ENCODE measurements around the gene MUC6. TPM values are rescaled to one million over a fixed set of nuclear protein-coding genes. Genes with fewer than 3 reads are reported as not detected.

Gene MUC6
- total and polyA plus RNA-seq, 2 of the 8 experiments (the other 6 are each of a cell fraction or from before 2014, with no cell fraction given), result not detected

GRCh38 chr11:1082728-1083620, 46.5 kb upstream of the MUC6 start:
- no peak overlapping the region for H2BK5ac ChIP-seq (ENCODE audit: low read depth, low read length)
- no peak overlapping the region for H3K4me2 ChIP-seq (ENCODE audit: insufficient read depth in 1 of 2, low read depth in 2 of 2, low read length in 2 of 2)
- H3K36me3 ChIP-seq (ENCODE audit: control insufficient read depth in 2 of 4, insufficient read depth in 4 of 4, low read length in 3 of 4), result no peaks in the 10 kb centered on the region
- H3K23me2 ChIP-seq (ENCODE audit: low read depth, low read length), result no peaks in the 10 kb centered on the region
- no peaks in the 10 kb centered on the region for H4K20me1 ChIP-seq (replicated peaks in 1 of 2; ENCODE audit: control insufficient read depth in 1 of 2, insufficient read depth in 2 of 2, low read length in 2 of 2)
- no peaks in the 10 kb centered on the region for H3K4me1 ChIP-seq (replicated peaks in 1 of 4; ENCODE audit: control insufficient read depth in 3 of 4, insufficient read depth in 4 of 4, low read length in 3 of 4)
- H3K56ac ChIP-seq (replicated peaks; ENCODE audit: insufficient read length, low read depth, low read length), result no peak overlapping the region
- no peak overlapping the region for H2AK5ac ChIP-seq (ENCODE audit: low read depth, low read length)
- no peaks in the 10 kb centered on the region for H3K79me2 ChIP-seq (ENCODE audit: control insufficient read depth in 1 of 2, insufficient read depth in 2 of 2, low read length in 2 of 2)
- 78% methylated on average over 27 of the region's 33 CpGs; no CpG with 5 or more reads in 1 of the 2 experiments for WGBS, 2 experiments (ENCODE audit: extremely low coverage in 1 of 2, insufficient coverage in 1 of 2, insufficient read length in 1 of 2, insufficient replicate concordance in 2 of 2, low coverage in 1 of 2, low lambda C conversion rate in 2 of 2, missing lambda C conversion rate in 1 of 2)
- H3K14ac ChIP-seq (ENCODE audit: insufficient read length), result no peak overlapping the region
- H2AFZ ChIP-seq (ENCODE audit: low read length), result no peak overlapping the region
- no peaks in the 10 kb centered on the region for H3K27me3 ChIP-seq (replicated peaks in 1 of 4; ENCODE audit: control insufficient read depth in 3 of 4, extremely low read depth in 1 of 4, insufficient read depth in 3 of 4, low read length in 3 of 4)
- no peak overlapping the region for H3K27ac ChIP-seq (ENCODE audit: low read depth, low read length)
- no peak overlapping the region for H3K23ac ChIP-seq (ENCODE audit: insufficient read length)
- no peaks in the 10 kb centered on the region for H3K79me1 ChIP-seq (ENCODE audit: low read depth, low read length)
- ChIA-PET CTCF (ENCODE audit: partially characterized antibody) (no interaction called here), POLR2A (ENCODE audit: partially characterized antibody) (no interaction called here)
- no peak overlapping the region for H3K9ac ChIP-seq (replicated peaks in 1 of 4; ENCODE audit: extremely low read depth in 1 of 4, low read depth in 3 of 4, low read length in 3 of 4)
- no peak overlapping the region for H3K4ac ChIP-seq (replicated peaks; ENCODE audit: insufficient read length, low read depth, low read length)
- H4K5ac ChIP-seq (ENCODE audit: insufficient read length, low read depth, low read length), result no peak overlapping the region
- no peak overlapping the region for H2BK120ac ChIP-seq (replicated peaks; ENCODE audit: low read depth, low read length)
- H3K9me3 ChIP-seq (ENCODE audit: insufficient read depth in 2 of 2, low read depth in 1 of 2, low read length in 1 of 2), result peaks cover 0 to 7% of the 10 kb centered on the region in 2 experiments; a peak in 1 of 4 replicates
- 0 out of 2 replicates have a peak overlapping the region, but pooled peaks have one; percentile 51 for H4K8ac ChIP-seq (ENCODE audit: extremely low read depth, insufficient read depth, low read length)
- H4K91ac ChIP-seq (replicated peaks; ENCODE audit: insufficient read length, low read length), result no peak overlapping the region
- no peak overlapping the region for H3K4me3 ChIP-seq (ENCODE audit: extremely low read depth in 1 of 4, insufficient read depth in 2 of 4, low read depth in 3 of 4, low read length in 4 of 4)
- H3K18ac ChIP-seq (ENCODE audit: extremely low read depth, low read length), result no peak overlapping the region
- H2BK20ac ChIP-seq (ENCODE audit: low read length), result no peak overlapping the region
- H2BK15ac ChIP-seq (ENCODE audit: low read length), result no peak overlapping the region
- DNase-seq (ENCODE audit: low read depth in 1 of 2, low spot score in 2 of 2) (no peak), FAIRE-seq (no peak)
- H2BK12ac ChIP-seq (ENCODE audit: low read depth, low read length), result no peak overlapping the region
- TF ChIP-seq SIRT6 (IDR thresholded peaks at IDR 0.05; ENCODE audit: low read length), result no peak
- no peak for TF ChIP-seq BRCA1 (IDR thresholded peaks at IDR 0.05; ENCODE audit: low read depth, low read length)
- no peak for TF ChIP-seq JUND (IDR thresholded peaks at IDR 0.05; ENCODE audit: low read length)
- TF ChIP-seq SAP30 (IDR thresholded peaks at IDR 0.05; ENCODE audit: insufficient read depth, insufficient replicate concordance, low read length), result no peak
- no peak for TF ChIP-seq KDM5A (IDR thresholded peaks at IDR 0.05; ENCODE audit: low read length)
- no peak for TF ChIP-seq TEAD4 (IDR thresholded peaks at IDR 0.05; ENCODE audit: low read depth, low read length)
- TF ChIP-seq CBX8 (IDR thresholded peaks at IDR 0.05; ENCODE audit: borderline replicate concordance, low read depth, low read length), result no peak
- no peak for TF ChIP-seq HDAC2 (IDR thresholded peaks at IDR 0.05; ENCODE audit: borderline replicate concordance in 1 of 2, low read depth in 2 of 2, low read length in 2 of 2)
- TF ChIP-seq NANOG (IDR thresholded peaks at IDR 0.05; ENCODE audit: insufficient read depth, low read depth, low read length, poor library complexity, severe bottlenecking), result no peak
- TF ChIP-seq EP300 (IDR thresholded peaks at IDR 0.05; ENCODE audit: borderline replicate concordance in 1 of 2, low read depth in 2 of 2, low read length in 2 of 2), result no peak
- no peak for TF ChIP-seq CHD1 (IDR thresholded peaks at IDR 0.05; ENCODE audit: low read depth, low read length)
- no peak for TF ChIP-seq TBP (IDR thresholded peaks at IDR 0.05; ENCODE audit: low read depth, low read length)

Data from H1 (cell line).